Gastrocnemius medialis (tissue), 4 donors: ENCODE measurements around the gene ST8SIA5. TPM values are rescaled to one million over a fixed set of nuclear protein-coding genes. Genes with fewer than 3 reads are reported as not detected.

Experiments
- ATAC-seq, 2 donors: fragments of 150-250 bp; one replicate each; pipeline ENCODE4 v1.9.1; 2016
- DNase-seq, 2 donors: peaks; one replicate each; pipeline ENCODE4 v3.0.0-alpha.2; 2019
- H3K27ac ChIP-seq, 4 donors: fragments of 200-600 bp; sonication (generic); 1 replicate in 1 of 4; 2 replicates in 3 of 4; pipeline ENCODE4 v1.5.1; 2016 to 2018; ENCODE audit warnings: mild to moderate bottlenecking in 2 of 4, moderate library complexity in 1 of 4
- H3K27me3 ChIP-seq, 3 donors: fragments of 200-600 bp; sonication (generic) in 2 of 3; 1 replicate in 1 of 3; 2 replicates in 2 of 3; pipeline versions ENCODE4 v1.5.1 to v1.6.0; 2016 to 2019; ENCODE audit warnings: mild to moderate bottlenecking in 1 of 3, moderate library complexity in 1 of 3
- H3K36me3 ChIP-seq, 2 donors: fragments of 200-600 bp; sonication (generic) in 1 of 2; one replicate each; pipeline ENCODE4 v1.5.1; 2017 to 2018
- H3K4me1 ChIP-seq, 2 donors: fragments of 200-600 bp; sonication (generic) in 1 of 2; one replicate each; pipeline ENCODE4 v1.5.1; 2016 to 2017; ENCODE audit warnings: mild to moderate bottlenecking in 2 of 2
- H3K4me3 ChIP-seq, 4 donors: fragments of 200-600 bp; sonication (generic) in 3 of 4; 1 replicate in 1 of 4; 2 replicates in 3 of 4; pipeline ENCODE4 v1.5.1; 2016 to 2019; ENCODE audit warnings: mild to moderate bottlenecking in 2 of 4
- H3K9me3 ChIP-seq, 3 donors: fragments of 200-600 bp; sonication (generic) in 2 of 3; 1 replicate in 1 of 3; 2 replicates in 2 of 3; pipeline ENCODE4 v1.5.1; 2016 to 2019
- CTCF ChIP-seq, 5 experiments: fragments of 450-650 bp in 3 of 5; fragments of 200-600 bp in 2 of 5; sonication (generic) in 2 of 5; IDR thresholded peaks in 4 of 5; conservative IDR thresholded peaks in 1 of 5; 1 replicate in 4 of 5; 2 replicates in 1 of 5; pipeline ENCODE4 v1.5.1; 2016 to 2019; ENCODE audit warnings: antibody characterized with exemption in 5 of 5, mild to moderate bottlenecking in 3 of 5, moderate library complexity in 3 of 5
- POLR2A ChIP-seq, 2 donors: fragments of 450-650 bp; IDR thresholded peaks; one replicate each; pipeline ENCODE4 v1.6.1; 2017; ENCODE audit warnings: antibody characterized with exemption in 2 of 2, mild to moderate bottlenecking in 2 of 2, moderate library complexity in 2 of 2
- in situ Hi-C, 4 donors: fragments of 200-750 bp; cut with MboI; loops; one replicate each; pipeline versions ENCODE4 v1.15.0 to v1.8.0; 2017; ENCODE audit warnings: low sequenced_read_pairs in 4 of 4
- intact Hi-C: fragments of 100-400 bp; cut with DNase I; formaldehyde crosslinking; loops from one replicate; pipeline ENCODE4 v1.15.1; 2023; ENCODE audit warnings: low total_unique reads
- total RNA-seq, 4 donors: library from RNA; depleted of rRNA; stranded (reverse); fragments of >200 nt; gene quantifications; one replicate each; pipeline versions ENCODE4 v1.1.0 to v1.2.3, GENCODE V29; 2016

Gene ST8SIA5
- total RNA-seq, 4 donors from 2014 or later = 1.7 to 7.7 (median 3.6) TPM

GRCh38 chr18:46657115-46657955 is 99.5 kb downstream of the ST8SIA5 start, which contains the start of gene LOXHD1:
Gene LOXHD1 (minus strand): TSS chr18:46657220. CDS start chr18:46657033, 187 bp downstream.
- no peak for ATAC-seq
- H3K36me3 ChIP-seq = no peaks in the 10 kb centered on the region
- TF ChIP-seq CTCF (IDR thresholded peaks at IDR 0.05 in 4 of 5, conservative IDR thresholded peaks at IDR 0.05 in 1 of 5) = no peak
- TF ChIP-seq POLR2A (IDR thresholded peaks at IDR 0.05) = no peak
- H3K27ac ChIP-seq = no peak within 1 kb of the TSS
- H3K27me3 ChIP-seq = no peaks in the 10 kb centered on the region
- no peak within 1 kb of the TSS for H3K4me3 ChIP-seq
- intact Hi-C loops (no loop called here), in situ Hi-C loops (loop anchor here (5.0 to 25.0 kb wide), 6 partner anchors 370 to 513 kb away; a partner anchor contains a TSS)
- H3K4me1 ChIP-seq = peaks cover 0 to 4% of the 10 kb centered on the region in 2 donors
- no peaks in the 10 kb centered on the region for H3K9me3 ChIP-seq
- no peak for DNase-seq

- Histone ChIP-seq H3K4me1 (peaks cover 0 to 4% of the 10 kb centered on the region in 2 donors), H3K27me3 (no peaks in the 10 kb centered on the region), H3K27ac (no peak overlapping the region), H3K9me3 (no peaks in the 10 kb centered on the region), H3K36me3 (no peaks in the 10 kb centered on the region), H3K4me3 (no peak overlapping the region)
- in situ Hi-C loops (loop anchor here (5.0 to 25.0 kb wide), 6 partner anchors 369 to 512 kb away; a partner anchor contains a TSS), intact Hi-C loops (no loop called here)
- DNase-seq (no peak), ATAC-seq (no peak)
- TF ChIP-seq CTCF (IDR thresholded peaks at IDR 0.05 in 4 of 5, conservative IDR thresholded peaks at IDR 0.05 in 1 of 5) = no peak
- no peak for TF ChIP-seq POLR2A (IDR thresholded peaks at IDR 0.05)
These were observed 100.3 kb downstream of the ST8SIA5 start for GRCh38 chr18:46656326-46657114.

- ATAC-seq = no peak
- H3K27me3 ChIP-seq = no peaks in the 10 kb centered on the region
These were observed 104.5 kb downstream of the ST8SIA5 start for GRCh38 chr18:46652372-46652771.

GRCh38 chr18:46650681-46651080 is 106.2 kb downstream of the ST8SIA5 start:
- ATAC-seq = no peak
- Histone ChIP-seq H3K4me1 (no peaks in the 10 kb centered on the region), H3K27me3 (no peaks in the 10 kb centered on the region), H3K27ac (no peak overlapping the region), H3K9me3 (no peaks in the 10 kb centered on the region), H3K36me3 (no peaks in the 10 kb centered on the region), H3K4me3 (no peak overlapping the region)
- no peak for DNase-seq
- intact Hi-C loops (no loop called here), in situ Hi-C loops (loop anchor here (10.0 to 25.0 kb wide), 4 partner anchors 363 to 506 kb away; no protein-coding TSS in a partner anchor)
- no peak for TF ChIP-seq CTCF (IDR thresholded peaks at IDR 0.05 in 4 of 5, conservative IDR thresholded peaks at IDR 0.05 in 1 of 5)
- no peak for TF ChIP-seq POLR2A (IDR thresholded peaks at IDR 0.05)

More at GRCh38 chr18:46652372-46652771, 104.5 kb downstream of the ST8SIA5 start:
- DNase-seq = no peak
- no peak overlapping the region for H3K4me3 ChIP-seq
- no peak overlapping the region for H3K27ac ChIP-seq
- no peaks in the 10 kb centered on the region for H3K9me3 ChIP-seq
- intact Hi-C loops = no loop called here
- in situ Hi-C loops = loop anchor here (10.0 to 25.0 kb wide), 4 partner anchors 365 to 508 kb away; no protein-coding TSS in a partner anchor
- no peaks in the 10 kb centered on the region for H3K4me1 ChIP-seq
- no peaks in the 10 kb centered on the region for H3K36me3 ChIP-seq
- TF ChIP-seq CTCF (IDR thresholded peaks at IDR 0.05 in 4 of 5, conservative IDR thresholded peaks at IDR 0.05 in 1 of 5) (no peak), POLR2A (IDR thresholded peaks at IDR 0.05) (no peak)
